Measurements from ENCODE around the gene GMDS. TPM values are rescaled to one million over a fixed set of nuclear protein-coding genes. Genes with fewer than 3 reads are reported as not detected.

The GMDS gene
- total and polyA plus RNA-seq, 2 of the 8 experiments (the other 6 are each of a cell fraction or from before 2014, with no cell fraction given) = 16.8 to 50.0 TPM

DNA sequence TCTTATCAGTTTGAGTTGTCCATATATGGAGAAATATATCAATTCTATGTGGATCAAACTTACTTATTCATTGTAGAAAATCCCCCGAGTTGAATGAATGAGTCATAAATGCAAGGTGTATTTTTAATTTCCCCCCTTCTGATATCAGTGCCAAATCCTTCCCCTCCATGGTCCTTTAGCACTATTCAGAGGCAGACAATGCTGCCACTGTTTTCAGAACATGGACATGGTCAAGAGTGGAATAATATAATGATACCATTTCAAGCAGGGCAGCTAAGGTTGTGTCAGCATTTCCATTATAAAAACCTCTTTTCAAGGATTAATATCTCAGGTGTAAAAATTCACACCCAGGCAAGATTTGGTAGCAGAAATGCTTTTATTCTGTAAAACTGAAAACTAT, 391.6 kb downstream of the GMDS start:
- Histone ChIP-seq H3K79me1 (ENCODE audit: low read depth, low read length) (no peaks in the 10 kb centered on the region), H4K8ac (ENCODE audit: extremely low read depth, insufficient read depth, low read length) (no peak overlapping the region), H2BK120ac (replicated peaks; ENCODE audit: low read depth, low read length) (no peak overlapping the region), H4K20me1 (replicated peaks in 1 of 2; ENCODE audit: control insufficient read depth in 1 of 2, insufficient read depth in 2 of 2, low read length in 2 of 2) (no peaks in the 10 kb centered on the region), H2BK15ac (ENCODE audit: low read length) (no peak overlapping the region), H3K36me3 (ENCODE audit: control insufficient read depth in 2 of 4, insufficient read depth in 4 of 4, low read length in 3 of 4) (no peaks in the 10 kb centered on the region), H2BK5ac (ENCODE audit: low read depth, low read length) (no peak overlapping the region), H3K4me3 (ENCODE audit: extremely low read depth in 1 of 4, insufficient read depth in 2 of 4, low read depth in 3 of 4, low read length in 4 of 4) (no peak overlapping the region), H2AFZ (ENCODE audit: low read length) (no peak overlapping the region), H3K14ac (ENCODE audit: insufficient read length) (no peak overlapping the region), H4K91ac (replicated peaks; ENCODE audit: insufficient read length, low read length) (no peak overlapping the region), H3K4me2 (ENCODE audit: insufficient read depth in 1 of 2, low read depth in 2 of 2, low read length in 2 of 2) (no peak overlapping the region), H3K27ac (ENCODE audit: low read depth, low read length) (no peak overlapping the region), H3K18ac (ENCODE audit: extremely low read depth, low read length) (no peak overlapping the region), H2AK5ac (ENCODE audit: low read depth, low read length) (no peak overlapping the region), H3K9me3 (ENCODE audit: insufficient read depth in 2 of 2, low read depth in 1 of 2, low read length in 1 of 2) (no peaks in the 10 kb centered on the region), H4K5ac (ENCODE audit: insufficient read length, low read depth, low read length) (no peak overlapping the region), H3K23ac (ENCODE audit: insufficient read length) (no peak overlapping the region), H3K4me1 (replicated peaks in 1 of 4; ENCODE audit: control insufficient read depth in 3 of 4, insufficient read depth in 4 of 4, low read length in 3 of 4) (peaks cover 0 to 10% (median 2%) of the 10 kb centered on the region in 4 experiments; a peak in 3 of 7 replicates), H3K56ac (replicated peaks; ENCODE audit: insufficient read length, low read depth, low read length) (no peak overlapping the region), H3K23me2 (ENCODE audit: low read depth, low read length) (no peaks in the 10 kb centered on the region), H2BK12ac (ENCODE audit: low read depth, low read length) (no peak overlapping the region), H3K27me3 (replicated peaks in 1 of 4; ENCODE audit: control insufficient read depth in 3 of 4, extremely low read depth in 1 of 4, insufficient read depth in 3 of 4, low read length in 3 of 4) (no peaks in the 10 kb centered on the region), H3K9ac (replicated peaks in 1 of 4; ENCODE audit: extremely low read depth in 1 of 4, low read depth in 3 of 4, low read length in 3 of 4) (no peak overlapping the region), H3K4ac (replicated peaks; ENCODE audit: insufficient read length, low read depth, low read length) (no peak overlapping the region), H2BK20ac (ENCODE audit: low read length) (no peak overlapping the region), H3K79me2 (ENCODE audit: control insufficient read depth in 1 of 2, insufficient read depth in 2 of 2, low read length in 2 of 2) (no peaks in the 10 kb centered on the region)
- 88% methylated on average over 1 of the region's 1 CpG; no CpG with 5 or more reads in 1 of the 2 experiments for WGBS, 2 experiments (ENCODE audit: extremely low coverage in 1 of 2, insufficient coverage in 1 of 2, insufficient read length in 1 of 2, insufficient replicate concordance in 2 of 2, low coverage in 1 of 2, low lambda C conversion rate in 2 of 2, missing lambda C conversion rate in 1 of 2)
- ChIA-PET POLR2A (ENCODE audit: partially characterized antibody) (interaction anchor here (0.6 kb wide), 1 partner anchor 11 kb away, joined by 3 read pairs; no protein-coding TSS in a partner anchor), CTCF (ENCODE audit: partially characterized antibody) (no interaction called here)
- no peak for DNase-seq (ENCODE audit: low read depth in 1 of 2, low spot score in 2 of 2)
- TF ChIP-seq BRCA1 (IDR thresholded peaks at IDR 0.05; ENCODE audit: low read depth, low read length) (no peak), CBX8 (IDR thresholded peaks at IDR 0.05; ENCODE audit: borderline replicate concordance, low read depth, low read length) (no peak), ZNF274 (IDR thresholded peaks at IDR 0.05; ENCODE audit: borderline replicate concordance, extremely low read depth, low read length) (no peak), SAP30 (IDR thresholded peaks at IDR 0.05; ENCODE audit: insufficient read depth, insufficient replicate concordance, low read length) (no peak)
- FAIRE-seq = no peak
